MCF 10A (cell line): ENCODE data around the gene OR4E1. TPM values are rescaled to one million over a fixed set of nuclear protein-coding genes. Genes with fewer than 3 reads are reported as not detected.
"Not testable (repeated sequence)": the region's sequence is repeated elsewhere in the genome, so short reads cannot be mapped to it uniquely, and the experiment has no call there.

ENCODE experiments used
- BruUV-seq: library from RNA; stranded (reverse); fragments of 400-500 nt; replicated peaks from 2 replicates; lab custom pipeline; 2021; lab: Mats Ljungman, UMichigan
- CTCF ChIA-PET: fragments of 300-600 bp; sonication (Branson Sonifier 250); formaldehyde crosslinking; extraction: SDS; loops from one replicate; lab custom pipeline; 2021; ENCODE audit warnings: antibody characterized with exemption, inconsistent platforms; lab: Yijun Ruan, JAX
- POLR2A ChIA-PET: fragments of 300-600, 350-650 bp; sonication (Branson Sonifier 250); formaldehyde crosslinking; extraction: SDS; loops from one replicate; lab custom pipeline; 2020; ENCODE audit warnings: antibody characterized with exemption, inconsistent platforms; lab: Yijun Ruan, JAX
- DNase-seq: peaks from one replicate; pipeline ENCODE4 v3.0.0-alpha.2; 2018; ENCODE audit not compliant: unreplicated experiment
- H3K27ac Mint-ChIP-seq: one replicate; pipeline ENCODE4 v1.8.0; 2022; ENCODE audit warnings: mild to moderate bottlenecking, low read depth, mixed read lengths; ENCODE audit not compliant: unreplicated experiment
- H3K27me3 Mint-ChIP-seq: one replicate; pipeline ENCODE4 v1.8.0; 2022; ENCODE audit warnings: mixed read lengths; ENCODE audit not compliant: insufficient read depth, unreplicated experiment
- H3K36me3 Mint-ChIP-seq: one replicate; pipeline ENCODE4 v1.8.0; 2022; ENCODE audit warnings: mild to moderate bottlenecking, moderate library complexity, mixed read lengths; ENCODE audit not compliant: insufficient read depth, unreplicated experiment
- H3K4me1 Mint-ChIP-seq: one replicate; pipeline ENCODE4 v1.8.0; 2022; ENCODE audit warnings: mixed read lengths; ENCODE audit not compliant: insufficient read depth, unreplicated experiment
- H3K4me3 Mint-ChIP-seq: one replicate; pipeline ENCODE4 v1.8.0; 2022; ENCODE audit warnings: mild to moderate bottlenecking, moderate library complexity, mixed read lengths; ENCODE audit not compliant: unreplicated experiment
- H3K9me3 Mint-ChIP-seq: one replicate; pipeline ENCODE4 v1.8.0; 2022; ENCODE audit warnings: mixed read lengths; ENCODE audit not compliant: unreplicated experiment
- CTCF ChIP-seq: fragments of 200-600 bp; IDR thresholded peaks from one replicate; pipeline ENCODE4 v1.8.0; 2022; ENCODE audit warnings: antibody characterized with exemption, mild to moderate bottlenecking; ENCODE audit not compliant: unreplicated experiment
- intact Hi-C: fragments of 100-400 bp; cut with micrococcal nuclease; formaldehyde crosslinking; loops from 2 replicates; pipeline ENCODE4 v1.14.1; 2022
- total RNA-seq: library from RNA; stranded (reverse); gene quantifications from 2 replicates; pipeline ENCODE4 v1.2.3, GENCODE V29; 2022

The OR4E1 gene
- total RNA-seq, 1 experiment from 2014 or later, result not detected

DNA sequence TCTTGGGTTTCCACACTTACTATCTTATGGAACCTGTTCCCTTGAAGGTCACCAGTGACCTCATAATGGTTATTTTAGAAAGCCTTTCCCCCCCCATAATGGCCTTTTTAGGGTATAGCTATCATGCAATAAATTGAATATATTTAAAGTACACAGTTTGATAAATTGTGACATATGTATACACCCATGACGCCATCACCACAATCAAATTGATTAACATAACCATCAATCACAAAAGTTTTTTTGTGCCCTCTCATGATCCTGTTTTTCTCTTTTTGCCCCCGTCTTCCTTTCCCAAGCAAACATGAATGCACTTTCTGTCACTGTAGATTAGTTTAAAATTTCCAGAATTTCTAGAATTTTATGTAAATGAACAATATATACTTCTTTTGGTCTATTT, 28.7 kb upstream of the OR4E1 start:
- ChIA-PET CTCF (no interaction called here), POLR2A (no interaction called here)
- TF ChIP-seq CTCF, result no peak
- no peak for DNase-seq
- H3K36me3 Mint-ChIP-seq, result no peaks in the 10 kb centered on the region
- H3K27ac Mint-ChIP-seq, result no peak overlapping the region
- peaks cover 59% of the 10 kb centered on the region for H3K27me3 Mint-ChIP-seq
- no TSS peak for BruUV-seq
- intact Hi-C loops, result loop anchor here (10.0 kb wide), 1 partner anchor 58 kb away; no protein-coding TSS in a partner anchor
- H3K4me3 Mint-ChIP-seq, result no peak overlapping the region
- no peaks in the 10 kb centered on the region for H3K9me3 Mint-ChIP-seq
- H3K4me1 Mint-ChIP-seq, result no peaks in the 10 kb centered on the region

GRCh38 chr14:21699551-21699950, 25.9 kb upstream of the OR4E1 start:
- Mint-ChIP-seq H3K27me3 (peaks cover 52% of the 10 kb centered on the region), H3K4me3 (no peak overlapping the region), H3K9me3 (no peaks in the 10 kb centered on the region), H3K4me1 (no peaks in the 10 kb centered on the region), H3K27ac (no peak overlapping the region), H3K36me3 (no peaks in the 10 kb centered on the region)
- DNase-seq, result no peak
- ChIA-PET POLR2A (no interaction called here), CTCF (interaction anchor here (0.6 to 3.2 kb wide), 3 partner anchors 11 to 364 kb away, joined by 3 to 23 read pairs (median 4); no protein-coding TSS in a partner anchor)
- TF ChIP-seq CTCF, result no peak
- intact Hi-C loops, result no loop called here
- no TSS peak for BruUV-seq

DNA sequence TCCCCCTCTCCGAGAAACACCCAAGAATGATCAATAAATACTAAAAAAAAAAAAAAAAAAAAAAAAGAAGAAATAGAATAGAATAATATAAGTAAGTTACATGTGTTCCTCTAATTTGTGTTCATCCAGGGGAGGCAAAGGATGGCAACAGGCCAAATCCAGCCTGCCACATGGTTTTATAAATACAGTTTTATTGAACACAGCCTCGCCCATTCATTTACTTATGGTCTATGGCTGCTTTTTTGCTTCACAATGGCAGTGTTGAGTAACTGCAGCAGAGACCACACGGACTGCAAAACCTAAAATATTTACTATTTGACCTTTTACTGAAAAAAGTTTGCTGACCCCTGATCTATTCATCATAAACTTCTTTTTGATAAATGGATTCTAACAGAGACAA, 24.9 kb upstream of the OR4E1 start:
- H3K36me3 Mint-ChIP-seq, POLR2A ChIA-PET, CTCF ChIA-PET: not testable (repeated sequence)

GRCh38 chr14:21697662-21698061, 24.0 kb upstream of the OR4E1 start:
- intact Hi-C loops, POLR2A ChIA-PET, H3K4me3 Mint-ChIP-seq, CTCF ChIA-PET, DNase-seq, H3K4me1 Mint-ChIP-seq, BruUV-seq, H3K9me3 Mint-ChIP-seq, H3K36me3 Mint-ChIP-seq, H3K27ac Mint-ChIP-seq: not testable (repeated sequence)
- H3K27me3 Mint-ChIP-seq, result peaks cover 34% of the 10 kb centered on the region

More for the DNA sequence above, 24.9 kb upstream of the OR4E1 start:
- H3K27ac Mint-ChIP-seq, H3K4me1 Mint-ChIP-seq, H3K4me3 Mint-ChIP-seq, DNase-seq, BruUV-seq, intact Hi-C loops, H3K9me3 Mint-ChIP-seq: not testable (repeated sequence)
- H3K27me3 Mint-ChIP-seq, result peaks cover 42% of the 10 kb centered on the region

DNA sequence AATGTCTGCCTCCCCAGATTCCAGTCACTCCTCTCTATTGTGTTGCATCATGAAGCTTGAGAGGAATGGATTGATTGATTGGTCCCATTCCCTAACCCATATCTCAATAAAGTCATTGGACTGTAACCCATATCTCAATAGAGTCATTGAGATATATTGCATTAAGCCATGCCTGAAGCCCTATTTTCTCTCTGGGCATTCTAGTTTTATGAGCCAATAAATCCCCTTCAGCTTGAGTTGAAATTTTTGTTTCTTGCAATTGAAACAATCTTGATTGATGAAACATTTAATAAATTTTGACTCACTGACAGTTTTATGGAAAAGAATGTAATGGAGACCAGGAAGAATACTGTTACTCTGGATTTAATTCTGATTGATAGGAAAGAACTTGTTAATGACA, 20.8 kb upstream of the OR4E1 start:
- Mint-ChIP-seq H3K4me3 (no peak overlapping the region), H3K4me1 (no peaks in the 10 kb centered on the region), H3K9me3 (no peaks in the 10 kb centered on the region), H3K27me3 (peaks cover 50% of the 10 kb centered on the region), H3K27ac (no peak overlapping the region), H3K36me3 (no peaks in the 10 kb centered on the region)
- TF ChIP-seq CTCF, result no peak
- BruUV-seq, result no TSS peak
- DNase-seq, result no peak
- CTCF ChIA-PET, result interaction anchor here (1.7 kb wide), 1 partner anchor 17 kb away, joined by 5 read pairs; no protein-coding TSS in a partner anchor
- POLR2A ChIA-PET, result no interaction called here
- intact Hi-C loops, result no loop called here
